SIG-M5 (cell line): Measurements from ENCODE around the gene ZBTB43.
A peak's percentile ranks its signal among the peaks of the same experiment; 100 is the strongest.
"Not testable (repeated sequence)": the region's sequence is repeated elsewhere in the genome, so short reads cannot be mapped to it uniquely, and the experiment has no call there.

Source experiments
- DNase-seq: peaks from one replicate; lab custom pipeline; 2025; lab: John Stamatoyannopoulos, UW

ZBTB43 gene

GRCh38 chr9:126791406-126792230 is 13.2 kb upstream of the ZBTB43 start:
- DNase-seq = no peak

- DNase-seq = no peak
Measured at GRCh38 chr9:126793686-126794417, 11.0 kb upstream of the ZBTB43 start.

GRCh38 chr9:126794441-126794840 is 10.4 kb upstream of the ZBTB43 start:
- no peak for DNase-seq

GRCh38 chr9:126796758-126797157 is 8.1 kb upstream of the ZBTB43 start:
- no peak for DNase-seq

GRCh38 chr9:126797903-126798302 is 6.9 kb upstream of the ZBTB43 start:
- no peak for DNase-seq

GRCh38 chr9:126799034-126799433 is 5.8 kb upstream of the ZBTB43 start:
- DNase-seq = no peak

- DNase-seq = no peak
Measured at GRCh38 chr9:126802318-126803059, 2.4 kb upstream of the ZBTB43 start.

GRCh38 chr9:126804198-126804695 is 593 bp upstream of the ZBTB43 start:
- no peak for DNase-seq

GRCh38 chr9:126805554-126806262 is 868 bp downstream of the ZBTB43 start:
- DNase-seq = peak; percentile 44

GRCh38 chr9:126806336-126806735 is 1.5 kb downstream of the ZBTB43 start:
- no peak for DNase-seq

GRCh38 chr9:126809068-126809467 is 4.2 kb downstream of the ZBTB43 start:
- no peak for DNase-seq

GRCh38 chr9:126810221-126810620 is 5.4 kb downstream of the ZBTB43 start:
- not testable (repeated sequence) for DNase-seq

GRCh38 chr9:126813072-126813471 is 8.2 kb downstream of the ZBTB43 start:
- DNase-seq = no peak

- DNase-seq = no peak
Measured at GRCh38 chr9:126814091-126814490, 9.3 kb downstream of the ZBTB43 start.

- not testable (repeated sequence) for DNase-seq
Measured at GRCh38 chr9:126817615-126818014, 12.8 kb downstream of the ZBTB43 start.

- DNase-seq = no peak
Measured at GRCh38 chr9:126818482-126818881, 13.6 kb downstream of the ZBTB43 start.

- no peak for DNase-seq
Measured at GRCh38 chr9:126819482-126819881, 14.6 kb downstream of the ZBTB43 start.

- no peak for DNase-seq
Measured at GRCh38 chr9:126822278-126822677, 17.4 kb downstream of the ZBTB43 start.

GRCh38 chr9:126822873-126823272 is 18.0 kb downstream of the ZBTB43 start:
- DNase-seq = no peak

- not testable (repeated sequence) for DNase-seq
Measured at GRCh38 chr9:126824052-126824451, 19.2 kb downstream of the ZBTB43 start.

- DNase-seq = no peak
Measured at GRCh38 chr9:126827227-126827626, 22.4 kb downstream of the ZBTB43 start.

- no peak for DNase-seq
Measured at GRCh38 chr9:126829035-126829434, 24.2 kb downstream of the ZBTB43 start.
